Liver (tissue), 9 donors: ENCODE measurements around the gene B3GAT3. TPM values are rescaled to one million over a fixed set of nuclear protein-coding genes. Genes with fewer than 3 reads are reported as not detected.

ENCODE experiments used
- DNase-seq: peaks from one replicate; pipeline ENCODE4 v3.0.0-alpha.2; 2017; ENCODE audit warnings: low spot score
- H3K27ac ChIP-seq, 2 donors: one replicate each; pipeline ENCODE4 v1.7.0; 2013; ENCODE audit warnings: inconsistent platforms in 2 of 2, low read length in 2 of 2, control low read depth in 1 of 2, low read depth in 1 of 2, mild to moderate bottlenecking in 1 of 2
- H3K27me3 ChIP-seq, 4 donors: one replicate each; pipeline versions ENCODE4 v1.6.1 to v1.7.0; 2013; ENCODE audit warnings: low read length in 3 of 4, inconsistent platforms in 1 of 4, mild to moderate bottlenecking in 1 of 4, moderate library complexity in 1 of 4; ENCODE audit not compliant: control insufficient read depth in 4 of 4, insufficient read depth in 4 of 4
- H3K36me3 ChIP-seq, 4 donors: one replicate each; pipeline versions ENCODE4 v1.6.1 to v1.7.0; 2013; ENCODE audit warnings: low read length in 3 of 4, mild to moderate bottlenecking in 3 of 4, low read depth in 1 of 4, moderate library complexity in 1 of 4; ENCODE audit not compliant: control insufficient read depth in 4 of 4, insufficient read depth in 3 of 4
- H3K4me1 ChIP-seq, 4 donors: one replicate each; pipeline versions ENCODE4 v1.6.1 to v1.7.0; 2013; ENCODE audit warnings: low read length in 3 of 4, mild to moderate bottlenecking in 3 of 4, moderate library complexity in 1 of 4; ENCODE audit not compliant: control insufficient read depth in 4 of 4, insufficient read depth in 4 of 4
- H3K4me3 ChIP-seq, 3 donors: one replicate each; pipeline versions ENCODE4 v1.6.1 to v1.7.0; 2013; ENCODE audit warnings: low read length in 3 of 3, control low read depth in 1 of 3, low read depth in 1 of 3, mild to moderate bottlenecking in 1 of 3
- H3K9ac ChIP-seq, 2 donors: one replicate each; pipeline ENCODE4 v1.7.0; 2013; ENCODE audit warnings: low read length in 2 of 2, mild to moderate bottlenecking in 2 of 2, moderate library complexity in 2 of 2, control low read depth in 1 of 2, low read depth in 1 of 2
- H3K9me3 ChIP-seq, 4 donors: one replicate each; pipeline versions ENCODE4 v1.6.1 to v1.7.0; 2013; ENCODE audit warnings: low read length in 3 of 4; ENCODE audit not compliant: control insufficient read depth in 4 of 4
- EGR1 ChIP-seq, 2 donors: IDR thresholded peaks; 2 replicates each; pipeline ENCODE4 v1.6.1; 2016 to 2018; ENCODE audit warnings: antibody characterized with exemption in 2 of 2, low read depth in 2 of 2
- GABPA ChIP-seq, 2 donors: IDR thresholded peaks in 1 of 2; conservative IDR thresholded peaks in 1 of 2; 2 replicates each; pipeline ENCODE4 v1.6.1; 2016; ENCODE audit warnings: antibody characterized with exemption in 2 of 2, mild to moderate bottlenecking in 1 of 2, moderate library complexity in 1 of 2
- HNF4G ChIP-seq: IDR thresholded peaks from 2 replicates; pipeline ENCODE4 v1.6.1; 2016; ENCODE audit warnings: antibody characterized with exemption
- JUND ChIP-seq, 2 donors: IDR thresholded peaks; 2 replicates each; pipeline ENCODE4 v1.6.1; 2016; ENCODE audit warnings: antibody characterized with exemption in 2 of 2
- NR2F2 ChIP-seq: IDR thresholded peaks from 2 replicates; pipeline ENCODE4 v1.6.1; 2016; ENCODE audit warnings: antibody characterized with exemption
- RXRA ChIP-seq, 2 donors: IDR thresholded peaks; 2 replicates each; pipeline ENCODE4 v1.6.1; 2017 to 2018; ENCODE audit warnings: antibody characterized with exemption in 2 of 2, mild to moderate bottlenecking in 1 of 2
- SP1 ChIP-seq: IDR thresholded peaks from 2 replicates; pipeline ENCODE4 v1.6.1; 2018; ENCODE audit warnings: antibody characterized with exemption, mild to moderate bottlenecking
- TAF1 ChIP-seq: conservative IDR thresholded peaks from 2 replicates; pipeline ENCODE4 v1.6.1; 2016; ENCODE audit warnings: antibody characterized with exemption, mild to moderate bottlenecking
- YY1 ChIP-seq: IDR thresholded peaks from 2 replicates; pipeline ENCODE4 v1.6.1; 2016; ENCODE audit warnings: antibody characterized with exemption, mild to moderate bottlenecking
- WGBS: extraction: QIAGEN DNeasy Blood & Tissue Kit; methylation state at CpG from one replicate; pipeline ENCODE4 v1.1.7; 2013; 5-methylcytosine and 5-hydroxymethylcytosine counted together
- polyA plus RNA-seq, 2 donors: library from polyadenylated mRNA; stranded (reverse) in 1 of 2; unstranded in 1 of 2; fragments of 200-250 nt in 1 of 2; fragments of >200 nt in 1 of 2; fragmentation: Nextera tagmentation in 1 of 2; extraction: Ambion mirVana in 1 of 2; gene quantifications; one replicate each; pipeline versions ENCODE4 v1.2.1 to v1.2.3, GENCODE V29; 2013 to 2015
- total RNA-seq, 2 donors: library from RNA; depleted of rRNA; stranded (reverse); fragments of >200 nt; gene quantifications; one replicate each; pipeline ENCODE4 v1.2.3, GENCODE V29; 2014
- TF ChIP-seq, protein P1 (sequence below): IDR thresholded peaks from 2 replicates; pipeline ENCODE4 v1.6.1; 2016; ENCODE audit warnings: antibody characterized with exemption
- TF ChIP-seq, protein P2 (sequence below): IDR thresholded peaks from 2 replicates; pipeline ENCODE4 v1.6.1; 2016; ENCODE audit warnings: antibody characterized with exemption
- TF ChIP-seq, protein P3 (sequence below): fragments of 150-350 bp; IDR thresholded peaks from 2 replicates; pipeline ENCODE4 v1.5.1; 2017; ENCODE audit warnings: improper control_type of control experiment, low read depth, low read length; ENCODE audit not compliant: missing input control
- TF ChIP-seq, protein P4 (sequence below): IDR thresholded peaks from 2 replicates; pipeline ENCODE4 v1.6.1; 2016; ENCODE audit warnings: antibody characterized with exemption
- TF ChIP-seq, protein P5 (sequence below): IDR thresholded peaks from 2 replicates; pipeline ENCODE4 v1.6.1; 2016; ENCODE audit warnings: antibody characterized with exemption, mild to moderate bottlenecking
- donor health status: healthy.
- donor health status: healthy.
- donor health status: healthy.
- donor health status: healthy.
- donor health status: healthy.

Gene B3GAT3
- total and polyA plus RNA-seq, 4 donors, result 13.1 to 29.2 (median 17.8) TPM

DNA sequence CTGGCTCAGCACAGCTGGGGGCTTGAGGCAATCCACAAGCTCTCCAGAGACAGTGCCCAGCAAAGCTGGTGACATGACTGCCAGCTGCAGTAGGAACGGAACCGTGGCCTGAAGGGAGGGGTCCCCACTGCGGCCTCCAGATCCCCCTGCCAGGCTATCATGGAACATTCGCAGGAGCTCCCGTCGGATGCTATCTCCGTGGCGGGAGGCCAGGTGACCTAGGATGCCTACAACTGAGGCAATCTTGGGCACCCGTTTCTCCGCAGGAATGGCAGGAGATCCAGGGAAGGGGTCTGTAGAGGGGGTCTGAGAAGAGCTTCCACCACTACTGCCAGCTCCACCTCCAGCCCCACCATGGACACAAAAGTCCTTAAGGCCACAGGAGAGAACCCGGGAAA, 27.2 kb upstream of the B3GAT3 start:
- peaks cover 6 to 44% (median 38%) of the 10 kb centered on the region in 4 donors for H3K4me1 ChIP-seq
- DNase-seq, result no peak

More for the DNA sequence above, 27.2 kb upstream of the B3GAT3 start:
- H3K36me3 ChIP-seq, result peaks cover 0 to 12% (median 4%) of the 10 kb centered on the region in 4 donors
- WGBS, result 93% methylated on average over 11 of the region's 11 CpGs
- TF ChIP-seq, protein P1, sequence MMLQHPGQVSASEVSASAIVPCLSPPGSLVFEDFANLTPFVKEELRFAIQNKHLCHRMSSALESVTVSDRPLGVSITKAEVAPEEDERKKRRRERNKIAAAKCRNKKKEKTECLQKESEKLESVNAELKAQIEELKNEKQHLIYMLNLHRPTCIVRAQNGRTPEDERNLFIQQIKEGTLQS, result no peak
- no peak for TF ChIP-seq NR2F2
- TF ChIP-seq YY1, result no peak
- TF ChIP-seq, protein P2, sequence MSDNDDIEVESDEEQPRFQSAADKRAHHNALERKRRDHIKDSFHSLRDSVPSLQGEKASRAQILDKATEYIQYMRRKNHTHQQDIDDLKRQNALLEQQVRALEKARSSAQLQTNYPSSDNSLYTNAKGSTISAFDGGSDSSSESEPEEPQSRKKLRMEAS, result no peak
- no peak for TF ChIP-seq RXRA (IDR thresholded peaks at IDR 0.05)
- no peak for TF ChIP-seq GABPA (IDR thresholded peaks at IDR 0.05 in 1 of 2, conservative IDR thresholded peaks at IDR 0.05 in 1 of 2)
- no peak for TF ChIP-seq EGR1 (IDR thresholded peaks at IDR 0.05; ENCODE audit: low read depth in 2 of 2)
- TF ChIP-seq HNF4G, result no peak
- no peak for TF ChIP-seq JUND (IDR thresholded peaks at IDR 0.05)
- TF ChIP-seq TAF1, result no peak
- TF ChIP-seq, protein P3, sequence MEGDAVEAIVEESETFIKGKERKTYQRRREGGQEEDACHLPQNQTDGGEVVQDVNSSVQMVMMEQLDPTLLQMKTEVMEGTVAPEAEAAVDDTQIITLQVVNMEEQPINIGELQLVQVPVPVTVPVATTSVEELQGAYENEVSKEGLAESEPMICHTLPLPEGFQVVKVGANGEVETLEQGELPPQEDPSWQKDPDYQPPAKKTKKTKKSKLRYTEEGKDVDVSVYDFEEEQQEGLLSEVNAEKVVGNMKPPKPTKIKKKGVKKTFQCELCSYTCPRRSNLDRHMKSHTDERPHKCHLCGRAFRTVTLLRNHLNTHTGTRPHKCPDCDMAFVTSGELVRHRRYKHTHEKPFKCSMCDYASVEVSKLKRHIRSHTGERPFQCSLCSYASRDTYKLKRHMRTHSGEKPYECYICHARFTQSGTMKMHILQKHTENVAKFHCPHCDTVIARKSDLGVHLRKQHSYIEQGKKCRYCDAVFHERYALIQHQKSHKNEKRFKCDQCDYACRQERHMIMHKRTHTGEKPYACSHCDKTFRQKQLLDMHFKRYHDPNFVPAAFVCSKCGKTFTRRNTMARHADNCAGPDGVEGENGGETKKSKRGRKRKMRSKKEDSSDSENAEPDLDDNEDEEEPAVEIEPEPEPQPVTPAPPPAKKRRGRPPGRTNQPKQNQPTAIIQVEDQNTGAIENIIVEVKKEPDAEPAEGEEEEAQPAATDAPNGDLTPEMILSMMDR, result no peak
- TF ChIP-seq, protein P4, sequence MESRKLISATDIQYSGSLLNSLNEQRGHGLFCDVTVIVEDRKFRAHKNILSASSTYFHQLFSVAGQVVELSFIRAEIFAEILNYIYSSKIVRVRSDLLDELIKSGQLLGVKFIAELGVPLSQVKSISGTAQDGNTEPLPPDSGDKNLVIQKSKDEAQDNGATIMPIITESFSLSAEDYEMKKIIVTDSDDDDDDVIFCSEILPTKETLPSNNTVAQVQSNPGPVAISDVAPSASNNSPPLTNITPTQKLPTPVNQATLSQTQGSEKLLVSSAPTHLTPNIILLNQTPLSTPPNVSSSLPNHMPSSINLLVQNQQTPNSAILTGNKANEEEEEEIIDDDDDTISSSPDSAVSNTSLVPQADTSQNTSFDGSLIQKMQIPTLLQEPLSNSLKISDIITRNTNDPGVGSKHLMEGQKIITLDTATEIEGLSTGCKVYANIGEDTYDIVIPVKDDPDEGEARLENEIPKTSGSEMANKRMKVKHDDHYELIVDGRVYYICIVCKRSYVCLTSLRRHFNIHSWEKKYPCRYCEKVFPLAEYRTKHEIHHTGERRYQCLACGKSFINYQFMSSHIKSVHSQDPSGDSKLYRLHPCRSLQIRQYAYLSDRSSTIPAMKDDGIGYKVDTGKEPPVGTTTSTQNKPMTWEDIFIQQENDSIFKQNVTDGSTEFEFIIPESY, result no peak
- TF ChIP-seq, protein P5, sequence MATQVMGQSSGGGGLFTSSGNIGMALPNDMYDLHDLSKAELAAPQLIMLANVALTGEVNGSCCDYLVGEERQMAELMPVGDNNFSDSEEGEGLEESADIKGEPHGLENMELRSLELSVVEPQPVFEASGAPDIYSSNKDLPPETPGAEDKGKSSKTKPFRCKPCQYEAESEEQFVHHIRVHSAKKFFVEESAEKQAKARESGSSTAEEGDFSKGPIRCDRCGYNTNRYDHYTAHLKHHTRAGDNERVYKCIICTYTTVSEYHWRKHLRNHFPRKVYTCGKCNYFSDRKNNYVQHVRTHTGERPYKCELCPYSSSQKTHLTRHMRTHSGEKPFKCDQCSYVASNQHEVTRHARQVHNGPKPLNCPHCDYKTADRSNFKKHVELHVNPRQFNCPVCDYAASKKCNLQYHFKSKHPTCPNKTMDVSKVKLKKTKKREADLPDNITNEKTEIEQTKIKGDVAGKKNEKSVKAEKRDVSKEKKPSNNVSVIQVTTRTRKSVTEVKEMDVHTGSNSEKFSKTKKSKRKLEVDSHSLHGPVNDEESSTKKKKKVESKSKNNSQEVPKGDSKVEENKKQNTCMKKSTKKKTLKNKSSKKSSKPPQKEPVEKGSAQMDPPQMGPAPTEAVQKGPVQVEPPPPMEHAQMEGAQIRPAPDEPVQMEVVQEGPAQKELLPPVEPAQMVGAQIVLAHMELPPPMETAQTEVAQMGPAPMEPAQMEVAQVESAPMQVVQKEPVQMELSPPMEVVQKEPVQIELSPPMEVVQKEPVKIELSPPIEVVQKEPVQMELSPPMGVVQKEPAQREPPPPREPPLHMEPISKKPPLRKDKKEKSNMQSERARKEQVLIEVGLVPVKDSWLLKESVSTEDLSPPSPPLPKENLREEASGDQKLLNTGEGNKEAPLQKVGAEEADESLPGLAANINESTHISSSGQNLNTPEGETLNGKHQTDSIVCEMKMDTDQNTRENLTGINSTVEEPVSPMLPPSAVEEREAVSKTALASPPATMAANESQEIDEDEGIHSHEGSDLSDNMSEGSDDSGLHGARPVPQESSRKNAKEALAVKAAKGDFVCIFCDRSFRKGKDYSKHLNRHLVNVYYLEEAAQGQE, result no peak
- TF ChIP-seq SP1, result no peak
- no peaks in the 10 kb centered on the region for H3K27me3 ChIP-seq
- no peak overlapping the region for H3K9ac ChIP-seq
- no peaks in the 10 kb centered on the region for H3K9me3 ChIP-seq
- H3K27ac ChIP-seq, result no peak overlapping the region
- no peak overlapping the region for H3K4me3 ChIP-seq
